Effector CD8-positive, alpha-beta T cell (primary cell): ENCODE measurements around the gene PDLIM4.

ENCODE experiments used
- DNase-seq: peaks from one replicate; lab custom pipeline; 2025; lab: John Stamatoyannopoulos, UW

The PDLIM4 gene

GRCh38 chr5:132305420-132305819 lies 47.9 kb downstream of the PDLIM4 start:
- no peak for DNase-seq

GRCh38 chr5:132308701-132309100 lies 51.2 kb downstream of the PDLIM4 start:
- DNase-seq: no peak

- no peak for DNase-seq
These were observed 52.2 kb downstream of the PDLIM4 start for GRCh38 chr5:132309679-132310078.

DNA sequence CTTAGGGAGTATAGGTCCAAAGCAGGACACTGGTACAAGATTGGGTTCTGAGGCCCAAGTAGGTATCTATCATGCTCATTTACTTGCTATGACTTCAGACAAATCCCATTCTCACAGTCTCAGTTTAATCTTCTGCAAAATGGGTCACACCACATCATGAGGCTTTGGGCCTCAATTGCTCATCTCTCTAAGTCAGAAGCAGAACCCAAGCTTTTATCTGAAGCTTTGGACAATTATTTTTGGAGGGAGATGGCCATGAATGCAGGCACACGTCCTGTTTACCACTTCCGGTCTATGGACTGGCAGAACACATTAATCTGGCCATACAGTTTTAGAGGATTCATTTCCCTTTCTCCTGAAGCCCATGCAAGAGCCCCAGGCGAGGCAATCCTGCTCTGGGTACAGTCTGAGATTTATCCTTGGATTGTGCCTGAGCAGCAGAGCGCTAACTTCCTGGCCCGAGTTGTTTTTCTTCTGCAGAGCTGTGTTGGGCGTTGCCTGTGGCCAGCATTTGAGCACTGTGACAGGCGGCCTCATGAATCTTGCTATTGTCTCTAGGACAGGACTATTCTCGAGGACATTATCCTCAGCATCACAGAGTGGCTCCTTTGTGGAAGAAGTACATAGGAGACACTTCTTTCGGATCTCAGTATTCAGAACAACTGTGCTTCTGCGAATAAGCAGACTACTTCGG lies 52.8 kb downstream of the PDLIM4 start:
- no peak for DNase-seq

DNA sequence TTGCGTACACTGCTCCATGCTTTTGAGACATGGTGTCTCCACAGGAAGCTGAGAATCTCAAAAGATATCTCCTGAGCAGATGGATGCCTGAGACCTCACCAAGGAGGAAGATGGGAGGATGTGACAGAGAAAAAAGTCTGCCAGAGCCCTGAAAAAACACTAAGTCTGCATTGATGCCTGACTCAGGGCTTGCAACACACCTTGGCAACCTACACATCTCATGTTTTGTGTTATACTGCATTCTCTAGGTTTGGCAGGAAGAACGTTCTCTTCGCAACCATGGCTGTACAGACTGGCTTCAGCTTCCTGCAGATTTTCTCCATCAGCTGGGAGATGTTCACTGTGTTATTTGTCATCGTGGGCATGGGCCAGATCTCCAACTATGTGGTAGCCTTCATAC lies 55.9 kb downstream of the PDLIM4 start:
- DNase-seq: no peak

- DNase-seq: no peak
These were observed 56.5 kb downstream of the PDLIM4 start for GRCh38 chr5:132313961-132314432.

DNA sequence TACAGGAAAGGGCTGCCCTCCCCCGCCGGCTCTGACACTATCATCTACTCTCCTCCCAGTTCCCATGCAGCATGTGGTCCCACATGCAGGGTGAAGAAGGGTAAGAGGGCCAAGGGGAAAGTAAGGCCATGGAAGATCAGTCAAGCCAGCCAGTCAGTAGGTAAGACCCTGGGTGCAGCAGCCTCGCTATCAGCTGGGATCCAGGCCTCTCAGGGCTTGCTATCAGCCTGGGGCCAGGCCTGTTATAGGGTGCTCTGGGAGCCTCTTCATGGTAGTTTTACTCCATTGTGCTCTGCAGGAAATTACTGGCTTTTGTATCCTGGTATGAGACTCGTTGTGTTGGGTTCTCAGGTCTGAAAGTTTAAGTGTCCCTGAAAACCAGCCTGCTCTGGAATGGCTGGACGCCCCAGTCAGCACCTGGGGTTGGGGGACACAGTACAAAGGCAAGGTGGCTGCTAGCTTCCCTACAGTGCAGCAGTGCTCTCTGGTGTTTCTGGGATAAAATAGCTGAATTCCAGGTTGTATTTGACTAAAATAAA lies 58.1 kb downstream of the PDLIM4 start:
- DNase-seq: no peak

DNA sequence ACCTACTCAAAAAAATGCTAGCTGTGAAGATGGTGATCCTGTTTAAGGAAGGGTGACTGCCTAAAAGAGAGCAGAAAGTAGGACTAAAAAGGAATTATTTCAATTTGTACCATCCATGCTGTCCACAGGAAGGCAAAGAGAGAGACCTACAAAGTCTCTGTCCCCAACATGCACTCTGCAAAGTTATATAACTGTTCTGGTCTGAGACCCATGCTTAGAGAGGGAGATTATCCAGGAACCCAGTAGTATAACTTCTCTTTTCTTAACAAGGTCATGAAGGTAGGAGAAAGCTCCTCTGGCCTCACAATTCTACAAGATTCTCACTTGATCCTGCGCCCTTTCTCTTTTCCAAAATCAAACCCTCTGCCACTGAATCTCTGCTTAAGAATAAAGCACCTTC lies 62.5 kb downstream of the PDLIM4 start:
- no peak for DNase-seq

DNA sequence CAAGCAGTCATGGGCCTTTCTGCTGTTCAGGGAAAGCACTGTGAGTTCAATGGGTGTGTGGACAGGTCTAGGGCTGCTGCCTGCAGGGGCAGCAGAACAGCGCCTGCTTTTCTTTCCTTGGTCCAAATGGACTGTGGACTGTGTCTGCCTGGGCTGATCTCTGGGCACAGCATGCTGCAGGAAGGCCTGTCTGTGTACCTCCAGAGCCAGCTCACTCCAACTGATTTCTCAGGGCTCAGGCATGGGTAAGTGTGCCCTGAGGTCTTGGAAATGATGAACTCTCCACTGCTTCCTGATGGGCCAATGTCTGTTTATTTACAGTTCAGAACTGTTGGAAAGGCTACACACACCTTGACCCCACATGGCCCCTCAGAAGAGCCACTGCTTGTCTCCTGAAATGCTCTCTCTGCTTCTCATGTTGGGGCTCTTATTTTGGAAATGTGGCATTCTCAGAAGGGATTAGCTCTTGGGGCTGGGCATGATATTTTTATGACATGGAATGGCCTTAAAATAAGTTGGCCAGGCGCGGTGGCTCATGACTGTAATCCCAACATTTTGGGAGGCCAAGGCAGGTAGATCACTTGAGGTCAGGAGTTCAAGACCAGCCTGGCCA lies 63.7 kb downstream of the PDLIM4 start:
- no peak for DNase-seq

- DNase-seq: no peak
These were observed 64.8 kb downstream of the PDLIM4 start for GRCh38 chr5:132322266-132322665.
